DOHH2 (cell line): Measurements from ENCODE around the gene ZMYND12.

Source experiments
- EZH2phosphoT487 ChIP-seq: fragments of 200-600 bp; sonication (generic); IDR thresholded peaks from 2 replicates; pipeline ENCODE4 v1.6.1; 2017; ENCODE audit warnings: borderline replicate concordance, mild to moderate bottlenecking, antibody characterized with exemption, low read length, moderate library complexity, mixed read lengths
- TF ChIP-seq, protein P1 (sequence below): fragments of 200-600 bp; sonication (generic); IDR thresholded peaks from one replicate; pipeline ENCODE4 v1.5.1; 2014; ENCODE audit warnings: antibody characterized with exemption, mild to moderate bottlenecking, low read depth, low read length; ENCODE audit not compliant: poor library complexity, severe bottlenecking

DNA sequence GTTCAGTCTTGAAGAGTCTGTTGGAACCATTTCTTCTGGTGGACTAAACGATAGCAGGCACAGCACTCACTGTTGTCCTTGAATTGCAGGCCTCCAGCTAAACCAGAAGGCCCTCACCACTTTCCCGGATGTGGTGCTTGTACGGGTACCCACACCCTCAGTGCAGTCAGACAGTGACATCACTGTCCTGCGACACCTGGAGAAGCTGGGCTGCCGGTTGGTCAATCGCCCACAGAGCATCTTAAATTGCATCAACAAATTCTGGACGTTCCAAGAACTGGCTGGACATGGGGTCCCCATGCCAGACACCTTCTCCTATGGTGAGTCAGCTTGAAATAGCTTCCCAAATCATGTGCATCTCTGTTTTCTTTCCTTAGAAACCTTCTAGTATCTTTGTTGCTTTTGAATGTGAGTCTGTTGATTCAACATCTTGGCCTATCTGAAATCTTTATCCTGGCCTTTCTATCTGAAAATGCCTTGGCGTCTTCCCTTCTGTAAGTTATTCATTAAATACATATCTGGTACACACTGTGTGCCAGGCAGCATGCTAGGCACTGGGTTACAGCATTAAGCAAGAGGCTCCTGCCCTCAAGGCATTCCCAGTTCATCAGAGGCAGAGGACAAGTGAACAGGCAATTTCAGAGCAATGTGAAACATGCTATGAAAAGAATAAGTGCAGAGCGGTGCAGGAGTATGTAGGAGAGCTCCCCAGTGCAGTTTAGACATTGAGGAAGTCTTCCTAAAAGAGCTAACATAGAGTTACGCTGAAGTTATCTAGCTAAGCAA lies 56.3 kb downstream of the ZMYND12 start:
- TF ChIP-seq, protein P1, sequence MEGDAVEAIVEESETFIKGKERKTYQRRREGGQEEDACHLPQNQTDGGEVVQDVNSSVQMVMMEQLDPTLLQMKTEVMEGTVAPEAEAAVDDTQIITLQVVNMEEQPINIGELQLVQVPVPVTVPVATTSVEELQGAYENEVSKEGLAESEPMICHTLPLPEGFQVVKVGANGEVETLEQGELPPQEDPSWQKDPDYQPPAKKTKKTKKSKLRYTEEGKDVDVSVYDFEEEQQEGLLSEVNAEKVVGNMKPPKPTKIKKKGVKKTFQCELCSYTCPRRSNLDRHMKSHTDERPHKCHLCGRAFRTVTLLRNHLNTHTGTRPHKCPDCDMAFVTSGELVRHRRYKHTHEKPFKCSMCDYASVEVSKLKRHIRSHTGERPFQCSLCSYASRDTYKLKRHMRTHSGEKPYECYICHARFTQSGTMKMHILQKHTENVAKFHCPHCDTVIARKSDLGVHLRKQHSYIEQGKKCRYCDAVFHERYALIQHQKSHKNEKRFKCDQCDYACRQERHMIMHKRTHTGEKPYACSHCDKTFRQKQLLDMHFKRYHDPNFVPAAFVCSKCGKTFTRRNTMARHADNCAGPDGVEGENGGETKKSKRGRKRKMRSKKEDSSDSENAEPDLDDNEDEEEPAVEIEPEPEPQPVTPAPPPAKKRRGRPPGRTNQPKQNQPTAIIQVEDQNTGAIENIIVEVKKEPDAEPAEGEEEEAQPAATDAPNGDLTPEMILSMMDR = no peak
- no peak for TF ChIP-seq EZH2phosphoT487
